GM12878 (cell line): ENCODE results near the gene NSMCE1.

Source experiments
- CBX5 ChIP-seq: sonication (generic); IDR thresholded peaks from 2 replicates; pipeline ENCODE4 v1.6.1; 2016; ENCODE audit warnings: low read depth, moderate library complexity, mild to moderate bottlenecking, inconsistent platforms
- SIX5 ChIP-seq: IDR thresholded peaks from 2 replicates; pipeline ENCODE4 v1.6.1; 2011; ENCODE audit warnings: mild to moderate bottlenecking, low read depth, low read length, moderate library complexity; ENCODE audit not compliant: severe bottlenecking
- TF ChIP-seq, protein P1 (sequence below): IDR thresholded peaks from 2 replicates; pipeline ENCODE4 v1.6.1; 2012; ENCODE audit warnings: mild to moderate bottlenecking, low read depth, low read length
- TF ChIP-seq, protein P2 (sequence below), 3 experiments: IDR thresholded peaks in 2 of 3; conservative IDR thresholded peaks in 1 of 3; 2 replicates each; pipeline ENCODE4 v1.5.1; 2011; ENCODE audit warnings: low read depth in 3 of 3, low read length in 3 of 3, mild to moderate bottlenecking in 3 of 3, control low read depth in 2 of 3, moderate library complexity in 2 of 3, inconsistent platforms in 1 of 3, mixed read lengths in 1 of 3; ENCODE audit not compliant: control insufficient read depth in 2 of 3, insufficient read depth in 1 of 3; ENCODE audit errors: extremely low read depth in 1 of 3

DNA sequence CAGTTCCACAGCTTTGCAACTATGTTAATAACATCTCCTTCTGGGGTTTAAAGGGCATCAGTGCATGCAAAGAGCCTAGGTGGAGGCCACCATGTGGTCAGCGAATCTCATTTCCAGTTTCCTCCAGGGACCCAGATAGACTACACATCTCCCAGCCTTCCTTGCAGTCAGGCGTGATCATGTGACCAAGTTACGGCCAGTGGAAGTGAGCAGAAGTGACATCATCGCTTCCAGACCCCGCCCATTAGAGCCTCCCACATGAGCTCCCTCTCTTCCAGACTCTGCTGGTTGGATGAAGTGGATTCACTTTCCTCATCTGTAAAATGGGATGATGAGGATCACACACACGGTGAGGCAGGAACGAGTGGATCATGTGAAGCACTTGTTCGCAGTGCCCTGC, 92.7 kb downstream of the NSMCE1 start:
- TF ChIP-seq, protein P1, sequence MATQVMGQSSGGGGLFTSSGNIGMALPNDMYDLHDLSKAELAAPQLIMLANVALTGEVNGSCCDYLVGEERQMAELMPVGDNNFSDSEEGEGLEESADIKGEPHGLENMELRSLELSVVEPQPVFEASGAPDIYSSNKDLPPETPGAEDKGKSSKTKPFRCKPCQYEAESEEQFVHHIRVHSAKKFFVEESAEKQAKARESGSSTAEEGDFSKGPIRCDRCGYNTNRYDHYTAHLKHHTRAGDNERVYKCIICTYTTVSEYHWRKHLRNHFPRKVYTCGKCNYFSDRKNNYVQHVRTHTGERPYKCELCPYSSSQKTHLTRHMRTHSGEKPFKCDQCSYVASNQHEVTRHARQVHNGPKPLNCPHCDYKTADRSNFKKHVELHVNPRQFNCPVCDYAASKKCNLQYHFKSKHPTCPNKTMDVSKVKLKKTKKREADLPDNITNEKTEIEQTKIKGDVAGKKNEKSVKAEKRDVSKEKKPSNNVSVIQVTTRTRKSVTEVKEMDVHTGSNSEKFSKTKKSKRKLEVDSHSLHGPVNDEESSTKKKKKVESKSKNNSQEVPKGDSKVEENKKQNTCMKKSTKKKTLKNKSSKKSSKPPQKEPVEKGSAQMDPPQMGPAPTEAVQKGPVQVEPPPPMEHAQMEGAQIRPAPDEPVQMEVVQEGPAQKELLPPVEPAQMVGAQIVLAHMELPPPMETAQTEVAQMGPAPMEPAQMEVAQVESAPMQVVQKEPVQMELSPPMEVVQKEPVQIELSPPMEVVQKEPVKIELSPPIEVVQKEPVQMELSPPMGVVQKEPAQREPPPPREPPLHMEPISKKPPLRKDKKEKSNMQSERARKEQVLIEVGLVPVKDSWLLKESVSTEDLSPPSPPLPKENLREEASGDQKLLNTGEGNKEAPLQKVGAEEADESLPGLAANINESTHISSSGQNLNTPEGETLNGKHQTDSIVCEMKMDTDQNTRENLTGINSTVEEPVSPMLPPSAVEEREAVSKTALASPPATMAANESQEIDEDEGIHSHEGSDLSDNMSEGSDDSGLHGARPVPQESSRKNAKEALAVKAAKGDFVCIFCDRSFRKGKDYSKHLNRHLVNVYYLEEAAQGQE = no peak
- TF ChIP-seq, protein P2, sequence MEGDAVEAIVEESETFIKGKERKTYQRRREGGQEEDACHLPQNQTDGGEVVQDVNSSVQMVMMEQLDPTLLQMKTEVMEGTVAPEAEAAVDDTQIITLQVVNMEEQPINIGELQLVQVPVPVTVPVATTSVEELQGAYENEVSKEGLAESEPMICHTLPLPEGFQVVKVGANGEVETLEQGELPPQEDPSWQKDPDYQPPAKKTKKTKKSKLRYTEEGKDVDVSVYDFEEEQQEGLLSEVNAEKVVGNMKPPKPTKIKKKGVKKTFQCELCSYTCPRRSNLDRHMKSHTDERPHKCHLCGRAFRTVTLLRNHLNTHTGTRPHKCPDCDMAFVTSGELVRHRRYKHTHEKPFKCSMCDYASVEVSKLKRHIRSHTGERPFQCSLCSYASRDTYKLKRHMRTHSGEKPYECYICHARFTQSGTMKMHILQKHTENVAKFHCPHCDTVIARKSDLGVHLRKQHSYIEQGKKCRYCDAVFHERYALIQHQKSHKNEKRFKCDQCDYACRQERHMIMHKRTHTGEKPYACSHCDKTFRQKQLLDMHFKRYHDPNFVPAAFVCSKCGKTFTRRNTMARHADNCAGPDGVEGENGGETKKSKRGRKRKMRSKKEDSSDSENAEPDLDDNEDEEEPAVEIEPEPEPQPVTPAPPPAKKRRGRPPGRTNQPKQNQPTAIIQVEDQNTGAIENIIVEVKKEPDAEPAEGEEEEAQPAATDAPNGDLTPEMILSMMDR (IDR thresholded peaks at IDR 0.05 in 2 of 3, conservative IDR thresholded peaks at IDR 0.05 in 1 of 3; ENCODE audit: control insufficient read depth in 2 of 3, extremely low read depth in 1 of 3, insufficient read depth in 1 of 3, low read depth in 3 of 3, low read length in 3 of 3) = no peak
- TF ChIP-seq CBX5 (no peak), SIX5 (no peak)
